SKM-1 (cell line): ENCODE measurements around the gene ANKRD11.
"Not testable (repeated sequence)": the region's sequence is repeated elsewhere in the genome, so short reads cannot be mapped to it uniquely, and the experiment has no call there.

ENCODE experiments used
- DNase-seq: peaks from one replicate; lab custom pipeline; 2025; ENCODE audit not compliant: unreplicated experiment; lab: John Stamatoyannopoulos, UW

Gene ANKRD11

GRCh38 chr16:89334050-89334449, 156.3 kb downstream of the ANKRD11 start:
- DNase-seq, result no peak

GRCh38 chr16:89333401-89334001, 156.9 kb downstream of the ANKRD11 start:
- not testable (repeated sequence) for DNase-seq

GRCh38 chr16:89332902-89333245, 157.5 kb downstream of the ANKRD11 start:
- no peak for DNase-seq

GRCh38 chr16:89332243-89332901, 158.0 kb downstream of the ANKRD11 start:
- no peak for DNase-seq

GRCh38 chr16:89331371-89332109, 158.8 kb downstream of the ANKRD11 start:
- no peak for DNase-seq

- no peak for DNase-seq
Measured at GRCh38 chr16:89330177-89330856, 160.0 kb downstream of the ANKRD11 start.

GRCh38 chr16:89329830-89330176, 160.6 kb downstream of the ANKRD11 start:
- not testable (repeated sequence) for DNase-seq

GRCh38 chr16:89328412-89329400, 161.7 kb downstream of the ANKRD11 start:
- DNase-seq, result not testable (repeated sequence)

- DNase-seq, result no peak
Measured at GRCh38 chr16:89326721-89327120, 163.6 kb downstream of the ANKRD11 start.

GRCh38 chr16:89325861-89326471, 164.4 kb downstream of the ANKRD11 start:
- peak; percentile 52 for DNase-seq

- no peak for DNase-seq
Measured at GRCh38 chr16:89324056-89325010, 166.0 kb downstream of the ANKRD11 start.

GRCh38 chr16:89323120-89323960, 167.0 kb downstream of the ANKRD11 start:
- DNase-seq, result no peak

GRCh38 chr16:89322321-89323119, 167.8 kb downstream of the ANKRD11 start:
- DNase-seq, result no peak

GRCh38 chr16:89320782-89321501, 169.4 kb downstream of the ANKRD11 start:
- DNase-seq, result no peak

GRCh38 chr16:89319886-89320781, 170.2 kb downstream of the ANKRD11 start:
- DNase-seq, result no peak

GRCh38 chr16:89319631-89319885, 170.8 kb downstream of the ANKRD11 start:
- no peak for DNase-seq
